HepG2 (cell line): ENCODE measurements around the gene TPM1. TPM values are rescaled to one million over a fixed set of nuclear protein-coding genes. Genes with fewer than 3 reads are reported as not detected.

Source experiments
- ATAC-seq: fragments of 200-7000 bp; cut with Tn5 transposase; 3 replicates; pipeline ENCODE4 v1.9.1; 2020; ENCODE audit warnings: mild to moderate bottlenecking, moderate library complexity
- BruUV-seq: library from RNA; stranded (reverse); fragments of 400-500 nt; replicated peaks from 2 replicates; lab custom pipeline; 2021; lab: Mats Ljungman, UMichigan
- CTCF ChIA-PET: fragments of 300-600 bp; formaldehyde crosslinking; extraction: SDS; loops from one replicate; lab custom pipeline; 2021; ENCODE audit warnings: low total read pairs, inconsistent platforms, low intra/inter-chr PET ratio; lab: Yijun Ruan, JAX
- POLR2A ChIA-PET: fragments of 350-600 bp; sonication (Branson Sonifier 250); formaldehyde crosslinking; loops from one replicate; lab custom pipeline; 2020; ENCODE audit warnings: antibody characterized with exemption, inconsistent platforms; lab: Yijun Ruan, JAX
- DNase-seq: peaks from one replicate; pipeline ENCODE4 v3.0.0-alpha.2; 2015; ENCODE audit warnings: low spot score
- FAIRE-seq: peaks from 3 replicates; lab custom pipeline; 2011; peaks lifted over from hg19 to GRCh38; lab: Jason Lieb, UNC
- H2AFZ ChIP-seq: one replicate; pipeline ENCODE4 v1.6.1; 2011; ENCODE audit warnings: low read length, inconsistent platforms
- H3K27ac ChIP-seq: fragments of 300-600 bp; 3 replicates; pipeline ENCODE4 v1.8.0; 2011; ENCODE audit warnings: mixed run types, mild to moderate bottlenecking, mixed read lengths, low read length, inconsistent platforms; ENCODE audit not compliant: insufficient read depth; ENCODE audit errors: extremely low read length
- H3K27me3 ChIP-seq, 2 experiments: fragments of 200-600 bp in 1 of 2; 2 replicates in 1 of 2; 3 replicates in 1 of 2; pipeline versions ENCODE4 v1.6.0 to v1.8.0; 2011; ENCODE audit warnings: low read length in 2 of 2, mild to moderate bottlenecking in 2 of 2, moderate library complexity in 2 of 2, inconsistent platforms in 1 of 2; ENCODE audit not compliant: insufficient read depth in 2 of 2, control insufficient read depth in 1 of 2
- H3K36me3 ChIP-seq, 2 experiments: fragments of 200-600 bp in 1 of 2; replicated peaks in 1 of 2; 2 replicates in 1 of 2; 3 replicates in 1 of 2; pipeline versions ENCODE4 v1.5.1 to v1.8.0; 2011; ENCODE audit warnings: low read length in 2 of 2, inconsistent platforms in 1 of 2; ENCODE audit not compliant: insufficient read depth in 2 of 2, control insufficient read depth in 1 of 2
- H3K4me1 ChIP-seq: 2 replicates; pipeline ENCODE4 v1.5.1; 2012; ENCODE audit warnings: low read length, inconsistent platforms; ENCODE audit not compliant: insufficient read depth
- H3K4me2 ChIP-seq: 2 replicates; pipeline ENCODE4 v1.6.0; 2011; ENCODE audit warnings: low read depth, low read length, inconsistent platforms
- H3K4me3 ChIP-seq, 3 experiments: fragments of 200-600 bp in 1 of 3; sonication (generic), shearing (Covaris generic) in 1 of 3; replicated peaks in 1 of 3; 2 replicates each; pipeline ENCODE4 v1.5.1; 2011 to 2016; ENCODE audit warnings: low read length in 3 of 3, inconsistent platforms in 2 of 3, low read depth in 2 of 3, mild to moderate bottlenecking in 2 of 3, control low read depth in 1 of 3, mixed read lengths in 1 of 3; ENCODE audit not compliant: insufficient read depth in 1 of 3
- H3K79me2 ChIP-seq: one replicate; pipeline ENCODE4 v1.6.1; 2011; ENCODE audit warnings: low read length, inconsistent platforms; ENCODE audit not compliant: insufficient read depth
- H3K9ac ChIP-seq: 2 replicates; pipeline ENCODE4 v1.6.0; 2011; ENCODE audit warnings: mild to moderate bottlenecking, low read depth, low read length, inconsistent platforms; ENCODE audit not compliant: insufficient read depth
- H3K9me3 ChIP-seq: 2 replicates; pipeline ENCODE4 v1.5.1; 2012; ENCODE audit warnings: mild to moderate bottlenecking, low read length
- H4K20me1 ChIP-seq: 2 replicates; pipeline ENCODE4 v1.6.0; 2011; ENCODE audit warnings: inconsistent platforms, mild to moderate bottlenecking, low read length, moderate library complexity; ENCODE audit not compliant: insufficient read depth
- SMC3 ChIP-seq: IDR thresholded peaks from 2 replicates; pipeline ENCODE4 v1.6.1; 2011; ENCODE audit warnings: low read length, improper control_type of control experiment
- STAG1 ChIP-seq: sonication (generic); formaldehyde crosslinking; IDR thresholded peaks from 2 replicates; pipeline ENCODE4 v1.4.0; 2020; ENCODE audit warnings: missing genetic modification reagents
- ZNF12 ChIP-seq: sonication (generic); formaldehyde crosslinking; IDR thresholded peaks from 2 replicates; pipeline ENCODE4 v1.5.0; 2020; ENCODE audit warnings: missing genetic modification reagents
- WGBS: methylation state at CpG from one replicate; pipeline ENCODE4 v1.1.6; 2017; ENCODE audit warnings: low lambda C conversion rate; 5-methylcytosine and 5-hydroxymethylcytosine counted together
- in situ Hi-C: cut with HindIII; loops from 2 replicates; pipeline ENCODE4 v1.10.0; 2017; ENCODE audit warnings: low pct_unique_long_range_greater_than_20kb; ENCODE audit not compliant: extremely low pct_ligation_motif_present
- intact Hi-C: fragments of 100-400 bp; cut with micrococcal nuclease; formaldehyde crosslinking; loops from one replicate; pipeline ENCODE4 v1.10.0; 2022; ENCODE audit not compliant: unreplicated experiment
- polyA plus RNA-seq, 8 experiments: library from polyadenylated mRNA; depleted of rRNA in 3 of 8; stranded (reverse) in 7 of 8; unstranded in 1 of 8; fragments of >200 nt; fragmentation: Illumina TruSeq in 4 of 8; extraction: Trizol in 4 of 8; gene quantifications; 2 replicates each; pipeline versions ENCODE4 v1.2.1 to v1.2.3, GENCODE V29; 2011 to 2016; ENCODE audit warnings: low read depth in 4 of 8, missing spikeins in 1 of 8, mixed read lengths in 1 of 8; ENCODE audit not compliant: insufficient read depth in 1 of 8
- total RNA-seq, 5 experiments: library from RNA; depleted of rRNA; stranded (reverse); fragments of >200 nt; fragmentation: Illumina TruSeq; extraction: Trizol; gene quantifications; 2 replicates each; pipeline ENCODE4 v1.2.3, GENCODE V29; 2016; ENCODE audit warnings: low read depth in 1 of 5
- TF ChIP-seq, protein P1 (sequence below): IDR thresholded peaks from 2 replicates; pipeline ENCODE4 v1.6.1; 2016; ENCODE audit warnings: low read depth
- TF ChIP-seq, protein P2 (sequence below): sonication (generic); formaldehyde crosslinking; IDR thresholded peaks from 2 replicates; pipeline ENCODE4 v1.5.0; 2020; ENCODE audit warnings: mild to moderate bottlenecking, missing genetic modification reagents, moderate library complexity

TPM1 gene
- total and polyA plus RNA-seq, 2 of the 13 experiments (the other 11 are each of a cell fraction or from before 2014, with no cell fraction given) = 98.9 to 109 TPM

DNA sequence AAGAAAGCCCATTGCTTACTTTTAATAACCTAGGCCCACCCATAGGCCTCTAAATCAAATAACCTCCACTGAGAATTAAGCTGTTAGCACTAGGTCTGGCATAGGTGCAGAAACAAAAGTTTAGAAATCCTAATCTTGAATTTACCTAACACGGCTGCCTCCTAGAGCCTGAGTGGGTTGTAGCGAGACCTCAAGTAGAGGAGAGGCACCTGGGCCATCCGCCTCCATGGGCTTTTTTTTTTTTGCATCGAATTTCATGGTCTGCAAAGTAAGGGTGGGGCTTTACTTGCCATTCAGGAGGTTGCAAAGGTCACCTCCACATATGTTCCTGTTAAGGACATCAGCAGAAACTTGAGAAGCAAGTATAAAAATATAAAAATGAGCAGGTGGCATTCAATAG is 6.6 kb upstream of the TPM1 start:
- 9% methylated on average over 4 of the region's 4 CpGs for WGBS
- H3K36me3 ChIP-seq = no peaks in the 10 kb centered on the region
- H3K4me2 ChIP-seq = no peak overlapping the region
- DNase-seq = no peak
- BruUV-seq = no TSS peak
- peaks cover 17% of the 10 kb centered on the region for H3K4me1 ChIP-seq
- intact Hi-C loops (no loop called here), in situ Hi-C loops (no loop called here)
- peak; percentile 42; the same call in 2 of the 3 replicates for ATAC-seq
- ChIA-PET CTCF (no interaction called here), POLR2A (no interaction called here)
- H3K27ac ChIP-seq = no peak overlapping the region
- no peak overlapping the region for H2AFZ ChIP-seq
- no peaks in the 10 kb centered on the region for H3K27me3 ChIP-seq
- no peaks in the 10 kb centered on the region for H3K79me2 ChIP-seq
- no peak overlapping the region for H3K9ac ChIP-seq
- FAIRE-seq = no peak
- TF ChIP-seq ZNF12 (0 out of 2 replicates have a peak, but pooled peaks have one; percentile 44), SMC3 (peak; percentile 47), STAG1 (CRISPR knock-in tag) (peak; percentile 61)
- TF ChIP-seq, protein P1, sequence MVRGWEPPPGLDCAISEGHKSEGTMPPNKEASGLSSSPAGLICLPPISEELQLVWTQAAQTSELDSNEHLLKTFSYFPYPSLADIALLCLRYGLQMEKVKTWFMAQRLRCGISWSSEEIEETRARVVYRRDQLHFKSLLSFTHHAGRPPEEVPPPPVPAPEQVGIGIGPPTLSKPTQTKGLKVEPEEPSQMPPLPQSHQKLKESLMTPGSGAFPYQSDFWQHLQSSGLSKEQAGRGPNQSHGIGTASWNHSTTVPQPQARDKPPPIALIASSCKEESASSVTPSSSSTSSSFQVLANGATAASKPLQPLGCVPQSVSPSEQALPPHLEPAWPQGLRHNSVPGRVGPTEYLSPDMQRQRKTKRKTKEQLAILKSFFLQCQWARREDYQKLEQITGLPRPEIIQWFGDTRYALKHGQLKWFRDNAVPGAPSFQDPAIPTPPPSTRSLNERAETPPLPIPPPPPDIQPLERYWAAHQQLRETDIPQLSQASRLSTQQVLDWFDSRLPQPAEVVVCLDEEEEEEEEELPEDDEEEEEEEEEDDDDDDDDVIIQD (CRISPR knock-in tag) = no peak
- TF ChIP-seq, protein P2, sequence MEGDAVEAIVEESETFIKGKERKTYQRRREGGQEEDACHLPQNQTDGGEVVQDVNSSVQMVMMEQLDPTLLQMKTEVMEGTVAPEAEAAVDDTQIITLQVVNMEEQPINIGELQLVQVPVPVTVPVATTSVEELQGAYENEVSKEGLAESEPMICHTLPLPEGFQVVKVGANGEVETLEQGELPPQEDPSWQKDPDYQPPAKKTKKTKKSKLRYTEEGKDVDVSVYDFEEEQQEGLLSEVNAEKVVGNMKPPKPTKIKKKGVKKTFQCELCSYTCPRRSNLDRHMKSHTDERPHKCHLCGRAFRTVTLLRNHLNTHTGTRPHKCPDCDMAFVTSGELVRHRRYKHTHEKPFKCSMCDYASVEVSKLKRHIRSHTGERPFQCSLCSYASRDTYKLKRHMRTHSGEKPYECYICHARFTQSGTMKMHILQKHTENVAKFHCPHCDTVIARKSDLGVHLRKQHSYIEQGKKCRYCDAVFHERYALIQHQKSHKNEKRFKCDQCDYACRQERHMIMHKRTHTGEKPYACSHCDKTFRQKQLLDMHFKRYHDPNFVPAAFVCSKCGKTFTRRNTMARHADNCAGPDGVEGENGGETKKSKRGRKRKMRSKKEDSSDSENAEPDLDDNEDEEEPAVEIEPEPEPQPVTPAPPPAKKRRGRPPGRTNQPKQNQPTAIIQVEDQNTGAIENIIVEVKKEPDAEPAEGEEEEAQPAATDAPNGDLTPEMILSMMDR (CRISPR knock-in tag) = peak; percentile 49
- no peaks in the 10 kb centered on the region for H3K9me3 ChIP-seq
- H3K4me3 ChIP-seq = no peak overlapping the region
- no peaks in the 10 kb centered on the region for H4K20me1 ChIP-seq
